ENCODE results near the gene CCDC13.
A peak's percentile ranks its signal among the peaks of the same experiment; 100 is the strongest.

CCDC13 gene

DNA sequence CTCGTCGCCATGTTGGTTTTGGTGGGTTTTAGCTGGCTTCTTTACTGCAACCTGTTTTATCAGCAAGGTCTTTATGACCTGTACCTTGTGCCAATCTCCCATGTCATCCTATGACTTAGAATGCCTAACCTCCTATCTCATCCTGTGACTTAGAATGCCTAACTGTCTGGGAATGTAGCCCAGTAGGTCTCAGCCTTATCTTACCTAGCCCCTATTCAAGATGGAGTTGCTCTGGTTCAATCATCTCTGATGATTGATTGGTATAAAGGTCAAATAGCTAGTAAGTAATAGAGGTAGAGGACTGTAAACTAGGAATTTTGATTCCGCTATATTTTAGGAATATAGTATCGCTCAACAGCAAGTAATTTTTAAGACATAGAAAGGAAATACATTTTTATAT, 34.9 kb upstream of the CCDC13 start:
- no peak overlapping the region for H3K9ac ChIP-seq (ENCODE audit: low read depth, low read length)
- no peak overlapping the region for H3K27ac ChIP-seq (ENCODE audit: low read length)
- no peaks in the 10 kb centered on the region for H3K36me3 ChIP-seq (ENCODE audit: insufficient read depth, low read depth, low read length)
- H3K27me3 ChIP-seq (ENCODE audit: insufficient read depth, low read length), result peaks cover 19% of the 10 kb centered on the region
- H3K9me3 ChIP-seq (ENCODE audit: insufficient read depth, low read depth, low read length), result no peaks in the 10 kb centered on the region
- peaks cover 6% of the 10 kb centered on the region; the same call in 1 of the 2 replicates for H3K4me1 ChIP-seq (ENCODE audit: insufficient read depth, low read length)
- no peak overlapping the region for H3K4me3 ChIP-seq (ENCODE audit: low read length)

DNA sequence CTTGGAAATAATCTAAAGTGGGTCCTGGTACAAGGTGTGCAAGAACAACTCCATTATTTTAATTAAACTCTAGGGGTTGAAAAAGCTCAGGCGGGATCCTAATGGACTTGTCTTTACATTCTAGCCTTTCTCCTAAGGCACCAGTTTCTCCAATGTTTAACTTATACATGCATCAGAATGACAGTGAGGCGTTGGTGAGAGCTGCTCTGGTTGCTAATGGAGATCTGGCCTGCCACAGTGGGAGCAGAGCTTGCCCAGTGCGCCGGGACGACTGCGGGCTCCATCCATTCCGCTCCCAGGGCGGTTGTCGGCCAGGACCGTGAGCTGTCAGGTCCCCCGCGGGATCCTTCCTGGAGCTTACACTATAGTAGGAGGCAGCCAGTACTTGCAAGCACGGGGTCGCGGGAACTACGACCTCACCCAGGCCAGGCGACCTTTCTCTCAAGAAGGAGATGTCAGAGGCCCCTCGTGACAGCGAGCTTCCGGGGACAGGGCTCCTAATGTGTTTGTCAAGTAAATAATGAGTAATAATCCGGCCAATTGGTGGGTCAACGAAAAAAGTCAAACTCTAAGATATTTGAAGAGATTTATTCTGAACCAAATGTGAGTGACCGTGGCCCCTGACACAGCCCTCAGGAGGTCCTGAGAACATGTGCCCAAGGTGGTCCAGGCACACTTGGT, 32.2 kb upstream of the CCDC13 start:
- peaks cover 10% of the 10 kb centered on the region; the same call in 1 of the 2 replicates for H3K4me1 ChIP-seq (ENCODE audit: insufficient read depth, low read length)
- no peak overlapping the region for H3K27ac ChIP-seq (ENCODE audit: low read length)
- peak overlapping the region; percentile 91 for H3K4me3 ChIP-seq (ENCODE audit: low read length)
- peak overlapping the region; percentile 64; the same call in 1 of the 2 replicates for H3K9ac ChIP-seq (ENCODE audit: low read depth, low read length)
- H3K9me3 ChIP-seq (ENCODE audit: insufficient read depth, low read depth, low read length), result no peaks in the 10 kb centered on the region
- H3K27me3 ChIP-seq (ENCODE audit: insufficient read depth, low read length), result peaks cover 19% of the 10 kb centered on the region
- H3K36me3 ChIP-seq (ENCODE audit: insufficient read depth, low read depth, low read length), result no peaks in the 10 kb centered on the region

DNA sequence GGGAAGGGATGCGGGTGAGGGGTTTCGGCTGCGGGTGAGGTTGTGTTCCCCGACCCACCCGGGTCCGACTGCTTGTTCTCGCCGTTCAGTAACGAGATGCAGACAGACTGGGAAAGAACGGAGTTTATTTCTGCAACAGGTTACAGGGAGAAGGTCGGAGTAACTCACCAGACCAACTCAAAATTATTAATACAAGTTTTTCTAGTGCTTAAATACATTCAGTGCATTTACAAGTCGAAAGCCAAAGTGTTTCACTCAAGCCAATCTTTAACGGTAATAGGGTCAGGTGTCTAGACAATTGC, 31.7 kb upstream of the CCDC13 start:
- no peaks in the 10 kb centered on the region for H3K9me3 ChIP-seq (ENCODE audit: insufficient read depth, low read depth, low read length)
- H3K27ac ChIP-seq (ENCODE audit: low read length), result no peak overlapping the region
- peak overlapping the region; percentile 91 for H3K4me3 ChIP-seq (ENCODE audit: low read length)
- H3K27me3 ChIP-seq (ENCODE audit: insufficient read depth, low read length), result peaks cover 19% of the 10 kb centered on the region
- peaks cover 10% of the 10 kb centered on the region; the same call in 1 of the 2 replicates for H3K4me1 ChIP-seq (ENCODE audit: insufficient read depth, low read length)
- H3K9ac ChIP-seq (ENCODE audit: low read depth, low read length), result peak overlapping the region; percentile 64; the same call in 1 of the 2 replicates
- no peaks in the 10 kb centered on the region for H3K36me3 ChIP-seq (ENCODE audit: insufficient read depth, low read depth, low read length)

DNA sequence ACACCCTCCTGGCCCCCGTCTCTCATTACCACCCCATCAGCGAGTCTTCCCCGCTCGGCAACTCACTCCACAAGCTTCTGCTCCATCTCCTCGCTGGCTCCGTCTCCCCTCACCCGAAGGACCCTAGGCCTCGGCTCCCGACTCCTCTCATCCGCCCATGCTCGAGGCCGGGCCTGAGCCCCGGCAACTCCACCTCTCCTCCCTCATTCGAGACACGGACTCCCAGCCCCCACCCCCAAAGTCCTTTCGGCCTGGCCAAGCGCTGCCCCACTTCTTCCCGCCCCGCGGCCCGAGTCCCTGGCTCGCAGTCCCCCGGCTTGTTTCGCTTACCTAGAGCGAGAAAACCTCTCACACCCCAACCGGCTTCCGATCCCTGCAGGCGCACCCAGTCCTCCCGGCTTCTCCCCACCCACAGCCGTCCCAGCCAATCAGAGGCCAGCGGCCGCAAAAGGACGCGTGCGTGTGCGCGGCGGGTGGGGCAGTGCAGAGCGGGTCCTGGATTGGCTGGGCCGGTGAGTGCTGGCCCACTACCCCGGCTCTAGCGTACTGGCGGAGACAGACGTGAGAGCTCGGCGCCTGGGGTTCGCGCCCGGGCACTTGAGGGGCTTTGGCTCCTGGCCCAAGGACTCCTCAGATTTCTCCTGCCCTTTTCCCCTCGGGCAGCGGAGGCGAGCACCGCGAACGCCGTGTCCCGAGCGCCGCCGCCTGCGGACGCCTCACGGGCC, 31.2 kb upstream of the CCDC13 start, which contains the start of gene HIGD1A:
TSS of gene HIGD1A (minus strand) at position 385 of the 725 bp plus-strand sequence. CDS start 10,237 bp downstream, outside the sequence.
- no peaks in the 10 kb centered on the region for H3K36me3 ChIP-seq (ENCODE audit: insufficient read depth, low read depth, low read length)
- peak within 1 kb of the TSS; percentile 92 for H3K9ac ChIP-seq (ENCODE audit: low read depth, low read length)
- H3K4me3 ChIP-seq (ENCODE audit: low read length), result peak within 1 kb of the TSS; percentile 91
- no peaks in the 10 kb centered on the region for H3K9me3 ChIP-seq (ENCODE audit: insufficient read depth, low read depth, low read length)
- H3K27ac ChIP-seq (ENCODE audit: low read length), result peak within 1 kb of the TSS; percentile 20
- peaks cover 14% of the 10 kb centered on the region; the same call in 1 of the 2 replicates for H3K4me1 ChIP-seq (ENCODE audit: insufficient read depth, low read length)
- peaks cover 19% of the 10 kb centered on the region for H3K27me3 ChIP-seq (ENCODE audit: insufficient read depth, low read length)

DNA sequence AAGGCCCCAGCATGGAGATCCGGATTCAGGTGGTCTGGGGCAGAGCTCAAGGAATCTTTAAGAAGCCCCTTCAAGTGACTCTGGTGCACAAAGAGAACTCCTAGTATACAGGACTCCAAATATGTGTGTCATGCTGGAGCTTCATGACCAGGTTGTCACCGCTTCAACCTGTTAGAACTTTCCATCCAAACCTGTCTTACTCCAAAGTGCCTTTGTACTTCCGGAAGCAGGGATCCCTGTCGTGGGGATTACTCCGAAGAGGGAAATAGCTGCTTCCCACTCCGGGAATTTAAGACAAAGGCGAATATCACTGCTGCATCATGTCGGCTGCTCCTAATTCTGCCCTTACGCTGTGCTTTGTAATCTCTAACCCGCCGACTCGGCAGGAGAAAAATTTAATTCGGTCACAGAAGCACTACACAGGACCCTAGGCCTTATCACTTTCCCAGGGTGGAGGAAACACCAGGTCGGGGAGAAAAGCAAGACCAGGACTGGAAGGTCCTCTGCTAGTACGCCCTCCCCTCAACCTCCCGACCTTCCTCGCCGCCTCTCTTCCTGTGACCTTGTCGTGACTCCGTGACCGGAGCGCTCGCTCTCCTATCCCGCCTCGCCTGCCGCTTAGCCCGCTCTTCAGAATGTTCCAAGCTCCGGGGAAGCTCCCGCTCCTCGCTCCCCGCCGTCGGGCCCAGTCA, 30.5 kb upstream of the CCDC13 start:
- Histone ChIP-seq H3K27me3 (ENCODE audit: insufficient read depth, low read length) (peaks cover 19% of the 10 kb centered on the region), H3K4me1 (ENCODE audit: insufficient read depth, low read length) (peaks cover 16% of the 10 kb centered on the region; the same call in 1 of the 2 replicates), H3K9me3 (ENCODE audit: insufficient read depth, low read depth, low read length) (no peaks in the 10 kb centered on the region), H3K36me3 (ENCODE audit: insufficient read depth, low read depth, low read length) (no peaks in the 10 kb centered on the region), H3K9ac (ENCODE audit: low read depth, low read length) (peak overlapping the region; percentile 92), H3K27ac (ENCODE audit: low read length) (peak overlapping the region; percentile 20), H3K4me3 (ENCODE audit: low read length) (peak overlapping the region; percentile 91)

DNA sequence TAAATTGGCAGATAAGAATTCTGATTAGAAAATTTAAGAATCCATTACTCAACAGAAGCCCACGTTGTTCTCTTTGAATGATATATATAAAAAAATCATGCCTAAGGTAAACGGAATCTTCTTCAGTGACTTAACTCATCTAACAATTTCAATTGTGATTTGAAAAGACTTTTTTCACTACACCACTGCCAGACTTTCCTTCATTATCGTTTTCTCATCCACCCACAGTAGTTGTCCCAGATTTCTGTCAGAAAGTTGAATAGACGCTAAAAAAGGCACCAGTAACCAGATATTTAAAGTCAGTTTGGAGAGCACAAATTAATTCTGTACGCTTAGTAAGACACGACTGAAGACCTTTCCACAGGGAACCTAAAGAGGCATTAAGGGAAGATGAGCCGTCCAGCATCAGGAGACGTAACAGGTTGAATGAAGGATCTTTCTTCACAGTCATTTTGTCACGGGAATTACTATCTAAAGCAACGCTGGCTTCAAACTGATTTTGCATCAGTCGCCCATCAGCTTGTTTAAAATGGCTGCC, 29.9 kb upstream of the CCDC13 start:
- Histone ChIP-seq H3K27me3 (ENCODE audit: insufficient read depth, low read length) (peaks cover 19% of the 10 kb centered on the region), H3K36me3 (ENCODE audit: insufficient read depth, low read depth, low read length) (no peaks in the 10 kb centered on the region), H3K9ac (ENCODE audit: low read depth, low read length) (peak overlapping the region; percentile 92; the same call in 1 of the 2 replicates), H3K4me3 (ENCODE audit: low read length) (peak overlapping the region; percentile 91), H3K9me3 (ENCODE audit: insufficient read depth, low read depth, low read length) (no peaks in the 10 kb centered on the region), H3K4me1 (ENCODE audit: insufficient read depth, low read length) (peaks cover 16% of the 10 kb centered on the region; the same call in 1 of the 2 replicates), H3K27ac (ENCODE audit: low read length) (peak overlapping the region; percentile 20)

DNA sequence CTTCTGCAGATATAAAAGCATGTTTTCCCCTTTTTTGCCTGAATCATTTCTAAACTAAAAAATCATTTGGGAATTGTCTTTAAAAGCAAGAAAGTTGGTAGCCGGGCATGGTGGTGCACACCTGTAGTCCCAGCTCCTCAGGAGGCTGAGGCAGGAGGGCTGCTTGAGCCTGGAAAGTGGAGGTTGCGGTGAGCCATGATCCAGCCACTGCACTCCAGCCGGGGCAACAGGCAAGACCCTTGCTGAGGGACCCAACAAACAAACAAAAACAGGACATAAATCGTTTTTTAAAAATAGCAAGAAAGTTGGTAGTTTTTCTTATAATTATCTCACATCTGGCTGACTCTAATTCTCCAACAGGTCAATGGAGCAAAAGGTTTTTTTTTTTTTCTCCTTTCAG, 28.7 kb upstream of the CCDC13 start:
- H3K4me1 ChIP-seq (ENCODE audit: insufficient read depth, low read length), result peaks cover 16% of the 10 kb centered on the region; the same call in 1 of the 2 replicates
- H3K27me3 ChIP-seq (ENCODE audit: insufficient read depth, low read length), result peaks cover 19% of the 10 kb centered on the region
- H3K4me3 ChIP-seq (ENCODE audit: low read length), result no peak overlapping the region
- H3K9ac ChIP-seq (ENCODE audit: low read depth, low read length), result no peak overlapping the region
- H3K9me3 ChIP-seq (ENCODE audit: insufficient read depth, low read depth, low read length), result no peaks in the 10 kb centered on the region
- H3K36me3 ChIP-seq (ENCODE audit: insufficient read depth, low read depth, low read length), result no peaks in the 10 kb centered on the region
- no peak overlapping the region for H3K27ac ChIP-seq (ENCODE audit: low read length)

DNA sequence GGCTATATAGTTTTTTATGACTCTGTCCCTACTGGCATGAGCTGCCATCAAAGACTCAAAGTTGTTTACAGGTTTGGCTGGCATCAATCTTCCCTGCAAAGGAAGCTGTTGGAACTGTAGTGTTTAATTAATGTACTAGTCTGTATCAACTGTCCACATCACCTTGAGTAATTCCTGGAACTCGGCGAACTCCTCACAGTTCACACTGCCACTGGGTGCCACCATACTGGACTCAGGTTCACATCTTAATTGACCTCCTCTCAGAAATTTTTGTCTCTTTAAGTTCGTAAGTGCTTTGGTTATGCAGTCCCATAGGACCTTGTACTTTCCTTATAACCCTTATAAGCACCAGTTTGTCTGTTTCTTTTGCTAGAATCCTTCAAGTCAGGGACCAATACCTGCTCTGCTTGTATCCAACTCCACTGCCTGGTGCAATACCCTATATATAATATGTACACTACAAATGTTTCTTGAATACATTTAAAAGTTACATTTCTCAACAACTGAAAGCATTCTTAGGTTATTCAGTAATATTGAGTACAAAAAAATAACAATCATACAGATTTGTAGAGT, 28.1 kb upstream of the CCDC13 start:
- H3K9ac ChIP-seq (ENCODE audit: low read depth, low read length), result no peak overlapping the region
- no peaks in the 10 kb centered on the region for H3K36me3 ChIP-seq (ENCODE audit: insufficient read depth, low read depth, low read length)
- H3K4me1 ChIP-seq (ENCODE audit: insufficient read depth, low read length), result peaks cover 20% of the 10 kb centered on the region; the same call in 1 of the 2 replicates
- peaks cover 15% of the 10 kb centered on the region for H3K27me3 ChIP-seq (ENCODE audit: insufficient read depth, low read length)
- no peak overlapping the region for H3K4me3 ChIP-seq (ENCODE audit: low read length)
- no peak overlapping the region for H3K27ac ChIP-seq (ENCODE audit: low read length)
- no peaks in the 10 kb centered on the region for H3K9me3 ChIP-seq (ENCODE audit: insufficient read depth, low read depth, low read length)

DNA sequence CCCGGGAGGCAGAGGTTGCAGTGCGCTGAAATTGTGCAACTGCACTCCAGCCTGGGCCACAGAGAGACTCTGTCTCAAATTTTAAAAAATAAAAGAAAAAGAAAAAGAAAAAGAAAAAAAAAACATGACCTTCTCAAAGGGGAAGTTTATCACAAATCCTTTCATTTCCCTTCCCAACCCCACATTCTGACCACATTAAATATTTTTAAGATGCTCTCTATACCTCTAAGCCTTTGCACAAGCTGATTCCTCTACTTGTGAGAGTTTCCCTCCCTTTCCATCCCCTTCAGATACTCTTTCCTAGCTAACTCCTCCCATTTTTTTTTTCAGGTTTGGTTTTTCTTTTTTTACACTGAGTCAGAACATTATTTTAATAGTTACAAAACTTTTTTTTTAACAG, 27.2 kb upstream of the CCDC13 start:
- Histone ChIP-seq H3K27me3 (ENCODE audit: insufficient read depth, low read length) (peaks cover 6% of the 10 kb centered on the region), H3K9ac (ENCODE audit: low read depth, low read length) (no peak overlapping the region), H3K9me3 (ENCODE audit: insufficient read depth, low read depth, low read length) (no peaks in the 10 kb centered on the region), H3K4me1 (ENCODE audit: insufficient read depth, low read length) (peaks cover 26% of the 10 kb centered on the region; the same call in 1 of the 2 replicates), H3K27ac (ENCODE audit: low read length) (no peak overlapping the region), H3K4me3 (ENCODE audit: low read length) (no peak overlapping the region), H3K36me3 (ENCODE audit: insufficient read depth, low read depth, low read length) (no peaks in the 10 kb centered on the region)

DNA sequence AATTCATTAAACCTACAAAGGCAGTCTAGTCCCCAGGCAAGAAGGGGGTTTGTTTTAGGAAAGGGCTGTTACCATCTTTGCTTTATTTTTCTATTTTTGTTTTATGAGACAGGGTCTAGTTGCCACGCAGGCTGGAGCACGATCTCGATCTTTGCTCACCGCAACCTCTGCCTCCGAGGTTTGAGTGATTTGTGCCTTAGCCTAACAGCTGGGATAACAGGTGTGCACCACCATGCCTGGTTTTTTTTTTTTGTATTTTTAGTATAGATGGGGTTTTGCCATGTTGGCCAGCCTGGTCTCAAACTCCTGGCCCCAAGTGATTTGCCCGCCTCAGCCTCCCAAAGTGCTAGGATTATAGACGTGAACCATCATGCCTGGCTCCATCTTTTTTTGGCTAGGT, 26.3 kb upstream of the CCDC13 start:
- Histone ChIP-seq H3K4me1 (ENCODE audit: insufficient read depth, low read length) (peaks cover 22% of the 10 kb centered on the region; the same call in 1 of the 2 replicates), H3K4me3 (ENCODE audit: low read length) (no peak overlapping the region), H3K9ac (ENCODE audit: low read depth, low read length) (peak overlapping the region; percentile 51; the same call in 1 of the 2 replicates), H3K27ac (ENCODE audit: low read length) (no peak overlapping the region), H3K36me3 (ENCODE audit: insufficient read depth, low read depth, low read length) (no peaks in the 10 kb centered on the region), H3K9me3 (ENCODE audit: insufficient read depth, low read depth, low read length) (no peaks in the 10 kb centered on the region), H3K27me3 (ENCODE audit: insufficient read depth, low read length) (no peaks in the 10 kb centered on the region)

DNA sequence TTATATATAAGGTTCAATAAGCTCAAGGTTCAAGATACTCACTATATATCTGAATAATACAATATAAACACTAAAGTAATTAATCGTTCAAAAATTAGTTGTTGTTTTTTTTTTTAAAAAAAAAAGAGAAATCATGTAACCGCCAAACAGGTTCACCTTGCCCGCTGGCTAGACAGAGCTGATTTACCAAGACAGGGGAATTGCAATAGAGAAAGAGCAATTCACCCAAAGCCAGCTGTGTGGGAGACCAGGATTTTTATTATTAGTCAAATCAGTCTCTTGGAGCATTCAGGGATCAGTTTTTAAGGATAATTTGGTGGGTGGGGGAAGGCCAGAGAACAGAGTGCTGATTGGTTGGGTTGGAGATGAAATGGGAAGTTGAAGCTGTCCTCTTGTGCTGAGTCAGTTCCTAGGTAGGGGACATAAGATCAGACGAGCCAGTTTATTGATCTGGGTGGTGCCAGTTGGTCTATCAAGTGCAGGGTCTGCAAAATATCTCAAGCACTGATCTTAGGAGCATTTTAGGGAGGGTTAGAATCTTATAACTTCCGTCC, 23.4 kb upstream of the CCDC13 start:
- H3K27ac ChIP-seq (ENCODE audit: low read length), result no peak overlapping the region
- H3K4me3 ChIP-seq (ENCODE audit: low read length), result 0 out of 2 replicates have a peak overlapping the region, but pooled peaks have one; percentile 26
- H3K9me3 ChIP-seq (ENCODE audit: insufficient read depth, low read depth, low read length), result no peaks in the 10 kb centered on the region
- H3K4me1 ChIP-seq (ENCODE audit: insufficient read depth, low read length), result peaks cover 16% of the 10 kb centered on the region; the same call in 1 of the 2 replicates
- peaks cover 19% of the 10 kb centered on the region for H3K36me3 ChIP-seq (ENCODE audit: insufficient read depth, low read depth, low read length)
- H3K9ac ChIP-seq (ENCODE audit: low read depth, low read length), result peak overlapping the region; percentile 32; the same call in 1 of the 2 replicates
- no peaks in the 10 kb centered on the region for H3K27me3 ChIP-seq (ENCODE audit: insufficient read depth, low read length)
